IPS DF 19.7 (cell line): ENCODE results near the gene GPATCH3.
"Not testable (repeated sequence)": the region's sequence is repeated elsewhere in the genome, so short reads cannot be mapped to it uniquely, and the experiment has no call there.

ENCODE experiments used
- DNase-seq: peaks from one replicate; pipeline ENCODE4 v3.0.0-alpha.2; 2013; ENCODE audit warnings: low read depth, low spot score

Gene GPATCH3, protein sequence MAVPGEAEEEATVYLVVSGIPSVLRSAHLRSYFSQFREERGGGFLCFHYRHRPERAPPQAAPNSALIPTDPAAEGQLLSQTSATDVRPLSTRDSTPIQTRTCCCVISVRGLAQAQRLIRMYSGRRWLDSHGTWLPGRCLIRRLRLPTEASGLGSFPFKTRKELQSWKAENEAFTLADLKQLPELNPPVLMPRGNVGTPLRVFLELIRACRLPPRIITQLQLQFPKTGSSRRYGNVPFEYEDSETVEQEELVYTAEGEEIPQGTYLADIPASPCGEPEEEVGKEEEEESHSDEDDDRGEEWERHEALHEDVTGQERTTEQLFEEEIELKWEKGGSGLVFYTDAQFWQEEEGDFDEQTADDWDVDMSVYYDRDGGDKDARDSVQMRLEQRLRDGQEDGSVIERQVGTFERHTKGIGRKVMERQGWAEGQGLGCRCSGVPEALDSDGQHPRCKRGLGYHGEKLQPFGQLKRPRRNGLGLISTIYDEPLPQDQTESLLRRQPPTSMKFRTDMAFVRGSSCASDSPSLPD

DNA sequence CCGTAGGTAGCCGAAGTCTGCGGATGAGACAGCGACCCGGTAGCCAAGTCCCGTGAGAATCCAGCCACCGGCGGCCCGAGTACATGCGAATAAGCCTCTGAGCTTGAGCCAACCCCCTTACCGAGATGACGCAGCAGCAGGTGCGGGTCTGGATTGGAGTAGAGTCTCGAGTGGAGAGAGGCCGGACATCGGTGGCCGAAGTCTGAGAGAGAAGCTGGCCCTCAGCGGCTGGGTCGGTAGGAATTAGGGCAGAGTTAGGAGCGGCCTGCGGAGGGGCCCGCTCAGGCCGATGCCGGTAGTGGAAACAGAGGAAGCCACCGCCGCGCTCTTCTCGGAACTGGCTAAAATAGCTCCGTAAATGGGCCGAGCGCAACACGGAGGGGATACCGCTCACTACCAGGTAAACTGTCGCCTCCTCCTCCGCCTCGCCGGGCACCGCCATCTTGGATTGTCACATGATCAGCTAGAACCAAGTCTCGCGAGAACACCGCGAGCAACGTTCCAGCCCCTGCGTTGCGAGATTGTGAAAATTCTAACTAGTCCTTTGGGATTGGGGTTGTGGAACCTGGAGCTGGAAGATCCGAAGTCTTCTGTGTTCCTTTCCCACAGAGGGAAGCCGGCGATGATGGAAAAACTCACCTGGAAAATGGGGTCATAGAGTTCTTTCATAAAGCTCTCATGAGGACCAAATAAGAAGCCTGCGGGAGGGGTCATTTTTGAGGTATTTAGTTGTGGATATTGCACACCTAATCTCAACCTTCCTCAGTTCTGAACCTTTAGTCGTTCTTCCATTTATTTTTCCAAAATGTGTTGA, at the start of gene GPATCH3:
TSS of gene GPATCH3 (minus strand) at position 467 of the 814 bp plus-strand sequence. CDS start at position 442, 25 bp downstream.
- peak; percentile 74 for DNase-seq

DNA sequence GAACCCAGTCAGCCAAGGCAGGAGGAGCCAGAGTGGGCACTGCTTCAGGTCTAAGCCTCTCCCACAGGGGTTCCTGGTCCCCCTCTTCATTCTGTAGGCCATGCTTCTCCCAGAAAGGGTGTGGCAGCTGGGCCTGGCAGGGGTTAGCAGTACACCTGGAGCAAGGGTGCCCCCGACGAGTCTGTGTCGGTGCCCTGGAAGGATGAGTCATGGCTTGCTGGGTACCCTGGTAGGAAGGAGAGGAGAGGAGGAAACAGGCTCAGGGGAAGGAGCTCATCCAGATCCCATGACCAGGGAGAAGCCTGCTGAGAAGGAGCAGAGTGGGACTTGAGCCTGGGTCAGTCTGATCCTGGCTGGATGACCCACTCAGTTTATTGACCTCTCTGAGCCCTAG, 49.7 kb upstream of the GPATCH3 start:
- DNase-seq = no peak

DNA sequence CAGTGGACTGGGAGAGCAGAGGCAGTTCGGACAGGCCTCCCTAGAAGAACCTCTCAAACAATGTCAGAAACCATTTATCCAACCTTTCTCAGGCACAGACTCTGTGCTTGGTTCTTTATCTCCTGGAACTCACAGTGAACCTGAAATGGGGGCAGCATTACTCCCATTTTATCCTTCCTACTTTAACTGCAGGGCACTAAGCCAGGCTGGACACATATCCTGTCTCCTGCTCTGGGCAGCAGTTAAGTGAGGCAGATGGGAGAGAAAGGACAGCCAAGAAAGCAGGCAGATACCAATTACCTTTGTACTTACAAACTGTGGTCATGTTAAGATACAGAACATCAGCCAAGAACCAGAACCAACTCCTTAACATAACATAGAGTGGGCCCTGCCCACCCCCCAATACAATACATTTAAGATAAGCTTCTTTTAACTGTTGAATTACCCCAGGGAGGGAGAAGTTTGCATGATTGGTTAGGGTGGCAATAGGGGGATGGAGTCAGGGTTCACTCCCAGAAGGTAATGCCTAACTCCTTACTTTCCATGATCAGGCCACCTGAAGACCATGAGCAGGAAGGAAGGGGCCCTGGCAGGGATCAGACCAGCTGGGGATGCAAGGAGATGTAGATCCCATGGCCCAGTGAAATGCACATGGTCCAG, 49.1 kb upstream of the GPATCH3 start:
- no peak for DNase-seq

DNA sequence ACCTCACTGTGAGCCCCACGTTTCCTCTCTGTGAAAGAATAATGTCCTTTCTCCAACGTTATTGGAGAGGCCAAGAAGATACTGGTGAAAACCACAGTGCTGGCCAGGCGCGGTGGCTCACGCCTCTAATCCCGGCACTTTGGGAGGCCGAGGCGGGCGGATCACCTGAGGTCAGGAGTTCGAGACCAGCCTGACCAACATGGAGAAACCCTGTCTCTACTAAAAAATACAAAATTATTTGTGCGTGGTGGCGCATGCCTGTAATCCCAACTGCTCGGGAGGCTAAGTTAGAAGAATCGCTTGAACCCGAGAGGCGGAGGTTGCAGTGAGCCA, 48.4 kb upstream of the GPATCH3 start:
- DNase-seq = not testable (repeated sequence)

DNA sequence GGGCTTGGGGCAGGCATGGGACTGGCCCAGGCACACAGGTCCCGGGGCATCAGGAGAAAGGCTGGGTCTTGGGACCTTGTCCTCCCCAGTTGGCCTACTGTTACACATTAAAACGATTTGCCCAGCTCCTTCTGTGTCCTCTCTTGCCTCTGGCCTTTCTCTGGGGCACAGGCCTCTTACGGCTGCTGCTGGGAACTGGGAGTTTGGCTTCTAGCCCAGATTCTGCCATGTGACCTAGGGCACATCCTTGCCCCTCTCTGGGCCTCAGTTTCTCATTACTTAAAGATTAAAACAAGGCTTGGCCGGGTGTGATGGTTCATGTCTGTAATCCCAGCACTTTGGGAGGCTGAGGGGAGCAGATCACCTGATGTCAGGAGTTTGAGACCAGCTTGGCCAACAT, 46.0 kb upstream of the GPATCH3 start:
- DNase-seq = no peak

DNA sequence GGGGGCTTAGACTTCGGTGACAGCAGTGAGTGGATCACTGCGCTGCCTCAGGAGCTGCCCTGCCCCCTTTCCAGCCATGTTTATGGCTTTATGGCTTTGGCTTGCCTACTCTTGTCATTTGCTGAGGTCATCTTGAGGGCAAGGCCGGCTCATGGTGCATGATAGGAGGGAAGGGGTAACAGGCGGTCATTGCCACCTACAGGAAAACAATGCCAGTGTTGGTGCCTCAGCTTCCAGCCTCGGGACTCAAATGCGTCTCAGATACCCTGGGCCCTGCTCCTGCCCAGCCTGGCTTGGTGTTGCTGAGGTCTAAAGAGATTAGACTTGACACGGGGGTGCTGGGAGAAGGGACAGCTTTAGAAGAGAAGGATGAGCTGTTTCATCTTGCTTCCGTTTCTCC, 45.5 kb upstream of the GPATCH3 start:
- no peak for DNase-seq

DNA sequence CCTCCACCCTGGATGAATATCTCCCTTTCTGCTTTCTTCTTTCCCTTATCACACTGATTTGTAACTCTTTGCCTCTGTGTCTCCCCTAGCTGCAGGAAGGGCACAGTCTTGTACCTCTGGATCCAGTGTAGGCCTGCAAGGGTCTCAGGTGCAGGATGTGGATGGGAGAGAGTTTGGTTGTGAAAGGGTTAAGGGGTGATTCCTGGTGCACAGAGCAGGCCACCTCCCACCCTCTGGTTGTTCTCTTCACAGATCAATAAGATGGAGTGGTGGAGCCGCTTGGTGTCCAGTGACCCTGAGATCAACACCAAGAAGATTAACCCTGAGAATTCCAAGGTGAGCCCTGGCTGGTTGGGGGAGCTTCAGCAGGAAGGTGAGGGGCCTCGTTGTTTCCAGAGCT, 44.9 kb upstream of the GPATCH3 start:
- no peak for DNase-seq

DNA sequence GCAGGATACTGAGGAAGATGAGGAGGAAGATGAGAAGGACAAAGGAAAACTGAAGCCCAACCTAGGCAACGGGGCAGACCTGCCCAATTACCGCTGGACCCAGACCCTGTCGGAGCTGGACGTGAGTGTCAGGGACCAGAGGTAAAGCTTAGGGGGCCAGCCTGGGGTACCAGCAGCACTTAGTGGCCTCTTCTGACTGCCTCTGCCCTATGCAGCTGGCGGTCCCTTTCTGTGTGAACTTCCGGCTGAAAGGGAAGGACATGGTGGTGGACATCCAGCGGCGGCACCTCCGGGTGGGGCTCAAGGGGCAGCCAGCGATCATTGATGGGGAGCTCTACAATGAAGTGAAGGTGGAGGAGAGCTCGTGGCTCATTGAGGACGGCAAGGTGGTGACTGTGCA, 42.4 kb upstream of the GPATCH3 start:
- no peak for DNase-seq

DNA sequence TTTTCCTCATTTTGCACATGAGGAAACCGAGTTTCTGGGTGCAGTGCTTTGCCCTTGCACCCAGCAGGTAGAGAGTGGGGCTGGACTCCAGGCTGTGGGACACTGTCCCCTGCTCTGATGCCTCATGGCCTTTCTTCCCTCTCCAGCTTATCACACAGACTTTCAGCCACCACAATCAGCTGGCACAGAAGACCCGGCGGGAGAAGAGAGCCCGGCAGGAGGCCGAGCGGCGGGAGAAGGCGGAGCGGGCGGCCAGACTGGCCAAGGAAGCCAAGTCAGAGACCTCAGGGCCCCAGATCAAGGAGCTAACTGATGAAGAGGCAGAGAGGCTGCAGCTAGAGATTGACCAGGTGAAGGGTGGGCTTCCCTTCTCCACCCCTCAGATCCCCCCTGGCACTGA, 41.0 kb upstream of the GPATCH3 start:
- no peak for DNase-seq

DNA sequence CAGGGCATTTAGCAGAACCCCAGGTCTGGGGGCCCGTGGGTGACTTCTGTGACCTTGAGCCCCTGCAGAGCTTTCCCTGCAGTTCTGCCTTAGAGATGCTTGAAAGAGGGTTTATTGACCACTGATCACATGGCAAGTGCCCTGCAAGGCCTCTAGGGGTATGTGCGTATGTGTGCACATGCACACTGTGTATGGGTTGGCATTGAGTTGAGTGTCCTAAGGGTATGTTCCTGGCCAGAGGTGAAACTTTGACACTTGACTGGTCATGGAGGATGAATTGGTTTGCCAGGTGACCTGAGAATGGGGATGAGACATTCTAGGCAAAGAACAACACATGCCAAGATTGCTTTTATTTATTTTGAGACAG, 38.4 kb upstream of the GPATCH3 start:
- DNase-seq = no peak

DNA sequence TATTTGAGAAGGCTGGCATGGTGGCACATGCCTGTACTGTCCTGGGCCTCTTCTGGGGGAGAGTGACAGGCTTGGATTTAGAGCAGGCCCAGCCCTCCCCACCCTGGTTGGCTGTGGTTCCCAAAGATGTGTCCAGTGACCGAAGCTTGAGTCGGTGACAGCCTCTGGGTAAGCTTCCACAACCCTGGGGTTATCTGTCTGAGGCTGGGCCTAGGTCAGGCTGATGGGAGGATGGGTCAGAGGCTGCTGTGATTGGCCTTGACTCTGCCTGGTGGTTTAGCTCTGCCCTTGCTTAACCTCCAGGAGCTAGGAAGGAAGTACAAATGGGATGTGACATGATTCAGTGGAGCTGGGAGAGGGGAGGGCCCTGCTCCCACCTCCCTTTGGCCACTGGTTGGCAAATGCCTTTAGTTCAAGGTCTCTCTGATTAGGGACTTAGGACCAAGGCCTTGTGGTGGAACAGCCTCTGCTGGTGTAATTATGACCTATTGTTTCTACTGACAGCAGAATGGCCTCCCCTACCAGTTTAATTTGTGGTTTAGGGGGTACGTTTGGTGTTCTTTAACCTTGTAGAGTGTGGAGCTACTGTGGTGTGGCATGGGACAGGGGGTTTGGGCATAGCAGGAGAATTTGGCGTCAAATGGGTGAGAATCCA, 37.9 kb upstream of the GPATCH3 start:
- no peak for DNase-seq

DNA sequence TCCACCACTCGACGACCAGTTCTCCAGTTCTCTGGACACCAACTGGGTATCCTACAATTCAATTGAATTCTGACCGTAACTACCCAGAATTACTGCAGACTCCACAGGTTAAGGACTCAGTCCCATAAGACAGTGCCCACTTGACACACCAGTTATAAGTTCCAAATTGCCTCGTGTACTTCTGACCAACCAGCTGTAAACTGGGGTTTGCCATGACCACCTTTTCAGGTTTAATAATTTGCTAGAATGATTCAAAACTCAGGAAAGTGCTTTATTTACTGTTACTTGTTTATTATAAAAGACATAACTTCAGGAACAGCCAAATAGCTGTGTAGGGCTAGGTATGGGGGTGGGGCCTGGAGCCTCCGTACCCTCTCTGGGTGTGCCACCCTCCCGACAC, 36.6 kb upstream of the GPATCH3 start:
- DNase-seq = no peak

DNA sequence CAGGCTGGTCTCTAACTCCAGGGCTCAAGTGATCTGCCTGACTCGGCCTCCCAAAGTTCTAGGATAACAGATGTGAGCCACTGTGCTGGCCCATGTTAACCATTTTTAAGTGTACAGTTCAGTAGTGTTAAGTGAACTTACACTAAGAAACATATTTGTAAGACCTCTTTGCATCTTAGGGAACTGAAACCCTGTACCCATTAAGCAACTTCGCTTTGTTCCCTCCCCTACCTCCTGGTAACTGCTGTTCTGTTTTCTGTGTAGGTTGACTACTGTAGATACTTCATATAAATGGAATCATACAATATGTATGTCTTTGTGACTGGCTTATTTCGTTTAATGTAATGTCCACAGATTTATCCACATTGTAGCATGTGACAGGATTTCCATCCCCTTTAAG, 32.3 kb upstream of the GPATCH3 start:
- no peak for DNase-seq

DNA sequence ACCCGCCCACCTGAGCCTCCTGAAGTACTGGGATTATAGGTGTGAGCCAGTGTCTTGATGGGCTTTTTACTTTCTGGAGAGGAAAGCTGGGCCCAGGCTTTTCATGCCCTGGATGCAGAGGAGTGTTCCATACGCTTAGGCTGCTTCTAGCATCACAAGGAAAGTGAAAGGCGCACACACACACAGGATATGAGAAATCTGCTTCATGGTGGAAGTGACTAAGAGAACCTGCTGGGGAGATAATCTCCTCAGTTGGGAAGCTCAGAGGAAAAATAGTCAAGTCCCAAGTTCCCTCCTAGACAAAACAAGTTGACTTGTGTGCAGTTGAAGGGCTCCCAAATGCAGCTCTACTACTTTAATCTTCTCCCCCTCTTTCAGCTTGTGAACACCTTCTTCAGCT, 23.4 kb upstream of the GPATCH3 start:
- no peak for DNase-seq

DNA sequence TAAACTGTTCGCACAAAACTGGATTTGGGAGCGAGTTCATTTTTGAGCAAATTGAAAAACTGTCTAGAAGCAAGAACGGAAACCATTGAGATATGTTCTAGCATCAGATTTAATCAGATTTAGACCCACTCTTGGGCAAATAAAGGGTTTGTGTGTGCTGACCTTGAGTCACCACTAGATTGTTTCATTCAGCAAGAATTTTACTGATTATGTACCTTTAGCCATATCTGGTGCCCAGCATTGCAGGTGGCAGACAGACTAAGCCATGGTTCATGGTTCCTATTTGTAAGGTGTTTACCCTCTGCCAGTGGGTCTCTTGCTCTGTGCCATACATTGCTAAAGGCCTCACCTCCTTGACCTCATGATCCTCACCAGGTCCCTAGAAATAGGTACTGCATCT, 22.6 kb upstream of the GPATCH3 start:
- DNase-seq = no peak

DNA sequence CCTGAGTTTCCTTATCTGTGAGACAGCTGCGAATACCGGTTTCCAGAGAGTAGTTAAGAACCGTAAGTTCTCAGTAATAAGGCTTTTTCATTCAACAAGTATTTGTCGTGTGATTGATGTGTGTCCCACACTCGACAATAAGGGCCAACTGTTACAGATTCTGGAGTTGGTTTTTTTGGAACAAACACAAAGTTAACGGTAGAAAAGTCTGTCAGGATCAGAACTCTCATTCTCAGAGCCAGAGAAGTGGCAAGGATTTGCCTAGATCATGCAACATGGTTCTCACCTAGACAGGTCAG, 22.1 kb upstream of the GPATCH3 start:
- no peak for DNase-seq

DNA sequence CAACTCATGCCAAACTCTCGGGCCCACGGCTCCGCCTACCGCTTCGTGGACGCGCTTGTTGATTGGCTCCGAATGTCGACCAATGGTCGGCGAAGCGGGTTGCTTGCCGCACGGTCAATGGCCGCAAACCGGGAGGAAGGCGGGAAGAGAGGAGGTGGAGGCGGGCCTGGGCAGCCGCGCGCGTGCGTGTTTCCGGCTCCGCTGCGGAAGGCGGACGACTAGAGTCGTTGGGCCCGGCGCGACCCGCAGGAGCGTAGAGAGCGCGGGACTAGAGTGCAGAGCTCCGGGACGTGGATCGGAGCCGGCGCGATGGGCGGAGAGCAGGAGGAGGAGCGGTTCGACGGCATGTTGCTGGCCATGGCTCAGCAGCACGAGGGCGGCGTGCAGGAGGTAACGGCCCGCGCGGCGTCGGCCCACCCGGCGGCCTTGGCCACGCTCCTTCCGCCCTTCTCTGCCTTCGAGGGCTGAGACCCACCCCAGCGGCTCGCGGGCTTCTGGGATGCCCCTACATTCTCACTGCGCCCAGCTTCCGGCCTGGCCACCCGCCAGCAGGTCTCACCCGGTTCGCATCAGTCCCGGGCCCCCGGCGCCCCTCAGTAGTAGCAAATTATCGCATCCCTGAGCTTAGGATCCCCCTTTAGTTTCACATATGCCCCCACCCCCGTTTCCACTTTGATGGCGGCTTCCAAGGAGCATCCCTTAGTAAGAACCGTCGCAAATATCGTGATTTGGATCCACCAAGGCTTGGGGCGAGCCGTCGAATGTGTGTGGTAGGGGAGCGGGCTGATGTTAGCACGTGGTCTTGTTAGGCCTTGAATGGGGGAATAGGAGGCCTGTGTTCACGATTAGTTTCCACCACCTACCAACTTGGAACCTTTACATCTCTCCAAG, 21.5 kb upstream of the GPATCH3 start, which contains the start of gene NUDC:
TSS of gene NUDC (plus strand) at position 204 of the 891 bp plus-strand sequence. CDS start at position 310, 106 bp downstream.
- DNase-seq = peak; percentile 86

DNA sequence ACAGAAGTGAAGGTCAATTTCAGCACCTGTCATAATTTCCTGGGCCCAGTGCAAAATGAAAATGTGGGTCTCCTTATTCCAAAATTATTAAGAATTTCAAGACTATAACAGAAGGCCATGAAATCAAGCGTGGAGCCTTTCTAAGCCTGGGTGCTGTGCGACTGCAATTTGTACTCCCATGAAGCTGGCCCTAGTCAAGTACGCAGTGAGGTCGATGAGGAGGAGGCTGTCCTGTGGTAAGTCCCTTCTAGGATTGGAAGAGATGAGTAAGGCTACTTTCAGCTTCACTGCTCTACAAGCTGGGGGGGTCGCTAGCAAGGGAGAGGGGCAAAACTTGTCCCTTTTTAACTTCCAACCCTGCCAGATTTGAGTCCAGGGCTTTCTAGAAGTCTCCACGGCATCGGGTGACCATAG, 20.9 kb upstream of the GPATCH3 start:
- DNase-seq = no peak

DNA sequence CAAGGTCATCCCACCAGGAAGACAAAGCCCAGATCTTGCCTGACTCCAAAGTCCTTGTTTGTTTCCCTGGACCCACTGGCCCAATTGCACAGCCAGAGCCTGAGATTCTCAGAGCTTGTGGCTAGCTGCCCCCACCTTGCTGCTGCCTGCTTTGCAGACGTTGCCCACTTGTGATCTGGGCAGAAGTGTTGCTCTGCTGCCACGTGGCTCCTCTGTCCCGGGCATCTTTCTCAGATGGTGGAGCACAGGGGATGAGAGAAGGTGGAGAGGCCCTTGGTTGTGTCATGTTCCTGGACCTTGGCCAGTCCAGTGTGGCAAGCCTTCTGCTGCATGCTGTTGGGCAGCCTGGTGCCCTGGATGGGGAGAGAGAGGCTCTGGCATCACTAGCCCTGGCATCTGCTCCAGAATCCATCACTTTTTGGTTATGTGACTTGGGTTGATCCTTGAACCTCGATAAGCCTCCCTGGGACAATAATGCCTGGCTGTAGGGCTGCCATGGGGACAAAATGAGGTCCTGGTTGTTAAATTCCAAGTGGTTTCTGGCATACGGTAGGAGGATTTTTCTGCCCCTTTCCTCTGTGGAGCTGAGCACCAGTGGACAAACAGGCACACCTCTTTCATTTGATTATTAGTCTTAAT, 15.1 kb upstream of the GPATCH3 start:
- no peak for DNase-seq
